ENCODE measurements around the gene ACTRT2. TPM values are rescaled to one million over a fixed set of nuclear protein-coding genes. Genes with fewer than 3 reads are reported as not detected.

The ACTRT2 gene
- total RNA-seq, 4 donors from 2014 or later = not detected

DNA sequence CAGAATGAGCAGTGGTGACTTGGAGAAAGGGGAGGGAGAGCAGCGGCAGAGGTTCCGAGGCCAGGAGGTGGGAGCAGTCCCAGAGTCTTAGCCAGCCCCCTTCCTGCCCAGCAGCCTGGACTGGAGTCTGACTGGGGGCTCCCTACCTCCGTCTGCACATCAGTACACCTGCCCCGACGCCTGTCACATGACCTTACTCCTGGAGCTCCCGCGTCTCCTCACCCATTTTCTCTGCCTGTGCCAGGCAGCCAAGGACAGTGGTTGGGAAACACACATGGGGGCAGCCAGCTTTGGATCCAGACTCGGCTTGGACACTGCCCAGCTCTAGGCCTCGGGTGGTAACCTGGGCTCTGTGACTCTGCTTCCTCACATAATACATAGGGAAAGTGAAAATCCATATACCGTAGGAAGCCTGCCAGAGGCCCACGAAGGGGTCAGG, 16.9 kb downstream of the ACTRT2 start:
- TF ChIP-seq, protein P1, sequence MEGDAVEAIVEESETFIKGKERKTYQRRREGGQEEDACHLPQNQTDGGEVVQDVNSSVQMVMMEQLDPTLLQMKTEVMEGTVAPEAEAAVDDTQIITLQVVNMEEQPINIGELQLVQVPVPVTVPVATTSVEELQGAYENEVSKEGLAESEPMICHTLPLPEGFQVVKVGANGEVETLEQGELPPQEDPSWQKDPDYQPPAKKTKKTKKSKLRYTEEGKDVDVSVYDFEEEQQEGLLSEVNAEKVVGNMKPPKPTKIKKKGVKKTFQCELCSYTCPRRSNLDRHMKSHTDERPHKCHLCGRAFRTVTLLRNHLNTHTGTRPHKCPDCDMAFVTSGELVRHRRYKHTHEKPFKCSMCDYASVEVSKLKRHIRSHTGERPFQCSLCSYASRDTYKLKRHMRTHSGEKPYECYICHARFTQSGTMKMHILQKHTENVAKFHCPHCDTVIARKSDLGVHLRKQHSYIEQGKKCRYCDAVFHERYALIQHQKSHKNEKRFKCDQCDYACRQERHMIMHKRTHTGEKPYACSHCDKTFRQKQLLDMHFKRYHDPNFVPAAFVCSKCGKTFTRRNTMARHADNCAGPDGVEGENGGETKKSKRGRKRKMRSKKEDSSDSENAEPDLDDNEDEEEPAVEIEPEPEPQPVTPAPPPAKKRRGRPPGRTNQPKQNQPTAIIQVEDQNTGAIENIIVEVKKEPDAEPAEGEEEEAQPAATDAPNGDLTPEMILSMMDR (IDR thresholded peaks at IDR 0.05) = no peak
- TF ChIP-seq POLR2A (IDR thresholded peaks at IDR 0.05) = no peak
- Histone ChIP-seq H3K4me1 (no peaks in the 10 kb centered on the region), H3K27me3 (peaks cover 80% of the 10 kb centered on the region), H3K27ac (no peak overlapping the region), H3K36me3 (no peaks in the 10 kb centered on the region), H3K4me3 (no peak overlapping the region), H3K9me3 (no peaks in the 10 kb centered on the region)
- no peak for ATAC-seq
- no CpG with 5 or more reads among the region's 11 CpGs for WGBS, 2 donors (ENCODE audit: low coverage in 1 of 2)

DNA sequence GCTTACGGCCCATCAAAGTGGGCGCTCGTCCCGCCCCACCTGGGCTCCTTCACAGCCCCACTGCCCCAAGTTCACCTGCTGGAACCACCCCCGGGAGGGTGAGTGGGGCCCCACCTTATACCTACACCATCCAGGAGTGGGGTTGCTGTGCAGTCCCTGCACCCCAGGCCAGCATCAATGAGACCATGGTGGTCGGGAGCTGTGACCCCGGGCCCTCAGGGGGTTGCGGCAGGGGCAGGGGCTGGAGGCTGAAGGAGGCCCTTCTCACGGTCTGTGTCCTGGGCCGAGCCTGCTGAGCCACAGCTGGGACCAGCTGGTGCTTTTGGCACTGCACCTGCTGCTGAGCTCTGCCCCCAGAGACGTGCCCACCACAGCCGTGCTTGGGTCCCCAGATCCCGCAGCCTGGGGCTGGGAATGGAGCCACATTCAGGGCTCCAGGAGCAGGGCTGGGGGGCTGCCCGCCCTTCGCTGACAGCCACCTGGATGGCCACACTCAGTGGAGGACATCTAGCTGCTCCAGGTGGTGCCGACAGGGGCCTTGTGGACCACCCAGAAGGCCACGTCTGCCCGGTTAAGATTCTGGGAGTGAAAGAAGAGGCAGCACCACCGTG, 17.4 kb downstream of the ACTRT2 start:
- TF ChIP-seq, protein P1 (IDR thresholded peaks at IDR 0.05) = no peak
- TF ChIP-seq EP300 (IDR thresholded peaks at IDR 0.05) = no peak
- no peak for TF ChIP-seq POLR2AphosphoS5 (IDR thresholded peaks at IDR 0.05)
- no peak for TF ChIP-seq POLR2A (IDR thresholded peaks at IDR 0.05)

DNA sequence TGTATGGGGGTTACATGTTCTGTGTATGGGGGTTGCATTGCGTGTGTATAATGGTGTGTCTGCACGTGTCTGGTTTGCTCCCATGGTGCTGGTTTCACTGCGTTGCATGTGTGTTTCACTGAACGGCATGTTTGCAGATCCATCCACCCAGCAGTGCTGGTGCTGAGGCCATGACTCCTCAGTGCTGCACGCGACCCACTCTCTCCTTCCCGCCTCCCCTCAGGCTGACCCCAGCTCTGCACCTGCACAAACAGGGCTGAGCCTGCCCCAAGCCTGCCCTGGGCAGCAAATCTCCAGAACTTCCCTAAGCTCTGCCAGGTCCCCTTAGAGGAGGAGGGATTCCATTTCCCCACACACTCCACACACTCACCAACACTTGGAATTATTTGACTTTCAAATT, 18.7 kb downstream of the ACTRT2 start:
- Histone ChIP-seq H3K4me1 (no peaks in the 10 kb centered on the region), H3K4me3 (no peak overlapping the region), H3K27ac (no peak overlapping the region), H3K9me3 (peaks cover 0 to 4% (median 0%) of the 10 kb centered on the region in 3 donors), H3K36me3 (no peaks in the 10 kb centered on the region), H3K27me3 (peaks cover 92% of the 10 kb centered on the region)
- ATAC-seq = no peak
- WGBS, 2 donors (ENCODE audit: low coverage in 1 of 2) = 40 to 52% methylated on average over 2 to 5 of the region's 7 CpGs
- TF ChIP-seq POLR2A (IDR thresholded peaks at IDR 0.05) = no peak
- no peak for TF ChIP-seq POLR2AphosphoS5 (IDR thresholded peaks at IDR 0.05)

More for the DNA sequence above, 17.4 kb downstream of the ACTRT2 start:
- Histone ChIP-seq H3K27ac (no peak overlapping the region), H3K9me3 (no peaks in the 10 kb centered on the region), H3K27me3 (peaks cover 80% of the 10 kb centered on the region), H3K4me3 (no peak overlapping the region), H3K36me3 (no peaks in the 10 kb centered on the region), H3K4me1 (no peaks in the 10 kb centered on the region)
- 0 to 20% methylated on average over 1 of the region's 19 CpGs for WGBS, 2 donors (ENCODE audit: low coverage in 1 of 2)
- no peak for ATAC-seq

DNA sequence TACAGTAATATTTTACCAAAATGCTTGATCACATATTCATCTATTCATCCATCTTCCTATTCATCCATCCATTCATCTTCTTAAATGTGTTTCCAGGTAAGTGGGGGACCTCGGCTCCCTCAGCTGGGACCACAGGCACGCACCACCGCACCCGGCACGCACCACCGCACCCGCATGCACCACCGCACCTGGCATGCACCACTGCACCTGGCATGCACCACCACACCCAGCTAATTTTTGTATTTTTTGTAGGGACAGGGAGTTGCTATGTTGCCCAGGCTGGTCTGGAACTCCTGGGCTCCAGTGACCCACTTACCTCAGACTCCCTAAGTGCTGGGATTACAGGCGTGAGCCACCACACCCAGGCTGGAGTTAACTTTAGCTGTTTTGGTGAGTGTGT, 21.2 kb downstream of the ACTRT2 start:
- no peak overlapping the region for H3K4me3 ChIP-seq
- TF ChIP-seq, protein P1 (IDR thresholded peaks at IDR 0.05) = no peak
- no peak for TF ChIP-seq POLR2AphosphoS5 (IDR thresholded peaks at IDR 0.05)
- TF ChIP-seq EP300 (IDR thresholded peaks at IDR 0.05) = no peak
- no peak for TF ChIP-seq POLR2A (IDR thresholded peaks at IDR 0.05)
- H3K27me3 ChIP-seq = peaks cover 85% of the 10 kb centered on the region
- H3K36me3 ChIP-seq = no peaks in the 10 kb centered on the region
- 67 to 88% methylated on average over 1 to 9 of the region's 9 CpGs for WGBS, 2 donors (ENCODE audit: low coverage in 1 of 2)
- ATAC-seq = no peak
- H3K27ac ChIP-seq = no peak overlapping the region
- no peaks in the 10 kb centered on the region for H3K4me1 ChIP-seq
- H3K9me3 ChIP-seq = peaks cover 0 to 7% (median 0%) of the 10 kb centered on the region in 3 donors

DNA sequence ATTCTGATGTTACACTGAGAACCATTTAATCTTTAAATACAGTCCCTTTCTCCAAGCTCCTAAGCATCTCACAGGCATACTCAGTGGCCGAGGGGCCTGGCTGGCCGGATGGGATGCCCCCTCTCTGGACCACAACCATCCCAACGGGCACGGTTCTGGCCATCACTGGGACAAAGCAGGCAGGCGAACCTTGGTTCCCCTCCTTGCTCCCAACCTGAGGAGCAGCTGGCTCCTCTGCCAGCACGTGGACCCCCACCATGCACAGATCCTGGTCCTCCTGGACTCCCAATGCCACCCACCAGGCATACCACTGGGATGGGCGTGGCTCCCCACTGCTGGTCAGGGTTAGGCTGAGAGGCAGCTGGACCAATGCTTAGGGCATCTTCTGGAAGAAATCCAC, 27.9 kb downstream of the ACTRT2 start:
- no peak for ATAC-seq
- H3K4me3 ChIP-seq = no peak overlapping the region
- H3K27me3 ChIP-seq = peaks cover 78% of the 10 kb centered on the region
- H3K27ac ChIP-seq = no peak overlapping the region
- TF ChIP-seq POLR2A (IDR thresholded peaks at IDR 0.05) (no peak), POLR2AphosphoS5 (IDR thresholded peaks at IDR 0.05) (no peak), EP300 (IDR thresholded peaks at IDR 0.05) (no peak)
- TF ChIP-seq, protein P1 (IDR thresholded peaks at IDR 0.05) = no peak
- 80% methylated on average over 1 of the region's 7 CpGs; no CpG with 5 or more reads in 1 of the 2 donors for WGBS, 2 donors (ENCODE audit: low coverage in 1 of 2)
- no peaks in the 10 kb centered on the region for H3K36me3 ChIP-seq
- H3K9me3 ChIP-seq = peaks cover 0 to 7% (median 0%) of the 10 kb centered on the region in 3 donors
- H3K4me1 ChIP-seq = no peaks in the 10 kb centered on the region

Measured in gastroesophageal sphincter (tissue), 4 donors.